GM19239 (cell line): ENCODE measurements around the gene GATC.

Experiments
- DNase-seq: peaks from one replicate; pipeline ENCODE4 v3.0.0; 2011; ENCODE audit warnings: low spot score; ENCODE audit not compliant: insufficient read length
- FAIRE-seq: peaks from 2 replicates; lab custom pipeline; 2011; peaks lifted over from hg19 to GRCh38; lab: Jason Lieb, UNC

Gene GATC

DNA sequence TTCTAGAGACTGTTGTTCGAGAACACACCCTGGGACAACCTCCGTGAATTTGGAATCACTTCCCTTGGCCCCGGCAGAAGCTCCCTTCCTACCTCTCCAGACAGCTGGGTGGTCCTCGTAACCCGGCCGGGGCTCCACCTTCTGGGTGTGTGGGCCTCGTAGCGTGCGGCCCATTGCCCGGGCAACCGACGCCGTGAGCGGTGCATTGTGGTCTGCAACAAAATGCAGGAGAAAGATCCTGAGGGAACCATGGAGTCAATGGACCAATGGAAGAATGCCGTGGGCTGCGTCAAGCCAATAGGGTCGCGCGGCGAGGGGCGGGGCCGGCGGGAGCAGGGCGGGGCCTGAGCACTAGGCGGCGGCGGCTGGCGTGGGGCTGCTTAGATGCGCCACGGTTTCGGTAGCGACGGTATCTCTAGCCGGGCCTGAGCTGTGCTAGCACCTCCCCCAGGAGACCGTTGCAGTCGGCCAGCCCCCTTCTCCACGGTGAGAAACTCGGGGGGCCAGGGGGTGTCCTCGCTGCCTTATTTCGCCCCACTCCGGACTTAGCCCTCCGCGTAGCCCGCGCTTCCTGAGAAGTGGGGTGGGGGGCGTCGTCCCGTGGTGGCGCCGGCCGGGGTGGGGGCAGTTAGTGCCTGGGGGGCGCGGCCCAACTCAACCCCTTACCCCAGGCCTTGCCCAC is 49.6 kb downstream of the GATC start, which contains the start of gene DYNLL1:
Gene DYNLL1, plus strand, starts transcription at position 383 of the 682 bp plus-strand sequence. CDS start 309 bp downstream, outside the sequence.
- DNase-seq = peak; percentile 89
- FAIRE-seq = peak; percentile 98

DNA sequence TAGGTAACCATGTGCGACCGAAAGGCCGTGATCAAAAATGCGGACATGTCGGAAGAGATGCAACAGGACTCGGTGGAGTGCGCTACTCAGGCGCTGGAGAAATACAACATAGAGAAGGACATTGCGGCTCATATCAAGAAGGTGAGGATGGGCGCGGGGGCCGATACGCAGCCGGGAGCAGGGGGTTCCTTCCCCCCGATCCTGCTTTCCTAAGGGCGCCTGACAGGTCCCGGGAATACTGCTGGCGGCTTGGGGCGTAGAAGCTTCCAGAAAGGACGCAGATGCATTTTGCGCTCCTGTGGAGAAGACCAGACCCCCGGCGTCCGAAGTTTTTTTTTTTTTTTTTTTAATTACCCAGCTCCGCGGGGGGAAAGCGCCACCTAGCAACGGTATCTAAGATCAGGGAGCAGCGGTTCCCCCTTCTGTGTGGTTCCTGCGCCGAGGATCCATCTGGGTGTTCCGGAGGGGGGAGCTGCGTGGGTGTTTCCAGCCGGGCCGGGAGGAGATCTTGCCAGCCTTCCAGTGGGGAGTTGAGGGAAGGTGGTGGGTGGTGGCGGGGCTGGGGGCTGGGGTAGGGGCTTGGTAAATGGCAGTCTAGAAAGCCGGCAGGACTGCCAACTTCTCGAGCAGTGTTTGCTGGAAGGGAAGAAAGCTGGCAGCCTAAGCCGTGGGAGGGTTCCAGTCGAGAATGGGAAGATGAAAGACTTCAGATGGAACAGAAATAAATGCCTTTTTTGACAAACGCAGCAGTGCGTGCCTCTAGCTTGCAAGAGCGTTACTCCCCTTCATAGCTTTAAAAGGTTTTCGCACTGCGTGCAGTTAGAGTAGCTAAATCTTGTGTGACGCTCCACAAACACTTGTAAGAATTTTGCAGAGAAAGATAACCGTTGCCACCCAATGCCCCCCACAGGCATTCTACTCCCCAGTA is 50.4 kb downstream of the GATC start:
- DNase-seq (peak; percentile 34), FAIRE-seq (peak; percentile 4)

DNA sequence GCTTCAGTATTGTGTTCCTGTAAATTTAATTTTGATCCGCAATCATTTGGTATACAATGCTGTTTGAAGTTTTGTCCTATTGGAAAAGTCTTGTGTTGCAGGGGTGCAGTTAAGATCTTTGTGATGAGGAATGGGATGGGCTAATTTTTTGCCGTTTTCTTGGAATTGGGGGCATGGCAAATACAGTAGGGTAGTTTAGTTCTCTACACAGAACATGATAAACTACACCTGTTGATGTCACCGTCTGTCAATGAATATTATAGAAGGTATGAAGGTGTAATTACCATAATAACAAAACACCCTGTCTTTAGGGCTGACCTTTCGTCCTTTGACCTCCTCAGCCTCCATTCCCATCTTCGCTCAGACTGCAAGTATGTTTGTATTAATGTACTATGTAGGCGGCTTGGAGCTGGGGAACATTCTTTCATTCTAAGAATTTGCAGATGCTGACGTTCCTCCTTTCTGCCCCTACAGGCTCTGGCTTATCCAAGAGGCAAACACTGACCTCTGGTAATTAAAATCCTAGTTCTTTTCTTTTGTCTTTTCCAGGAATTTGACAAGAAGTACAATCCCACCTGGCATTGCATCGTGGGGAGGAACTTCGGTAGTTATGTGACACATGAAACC is 51.4 kb downstream of the GATC start:
- no peak for DNase-seq
- FAIRE-seq = no peak

DNA sequence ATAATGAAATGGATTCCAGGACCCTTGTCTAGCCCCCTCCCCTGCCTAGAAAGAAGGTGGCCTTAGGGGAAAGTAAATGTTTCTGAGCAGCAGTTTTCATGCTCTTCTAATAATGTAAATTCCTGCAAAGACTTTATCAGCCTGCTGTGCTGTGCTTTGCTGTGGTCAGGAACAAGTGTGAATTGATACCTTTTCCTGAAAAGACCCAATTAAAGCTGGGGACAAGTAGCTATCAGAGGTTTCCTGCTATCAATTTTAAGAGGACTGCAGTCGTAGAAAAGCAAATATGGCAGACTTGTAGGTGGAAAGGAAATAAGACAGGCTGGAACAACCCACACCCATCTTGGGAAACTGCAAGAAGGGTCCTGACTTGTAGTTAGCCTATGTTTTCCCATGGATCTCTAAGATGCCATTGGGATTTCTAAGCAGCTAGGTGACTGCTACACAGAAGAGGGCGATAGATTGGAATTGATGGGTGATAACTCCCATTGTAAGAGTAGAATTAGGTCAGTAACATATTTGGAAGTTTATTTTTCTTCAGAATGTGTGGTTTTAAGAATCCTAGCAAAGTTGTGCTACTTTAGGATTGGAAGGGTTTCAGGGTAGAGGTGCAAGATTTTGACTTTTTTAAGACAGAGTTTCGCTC is 52.7 kb downstream of the GATC start:
- no peak for DNase-seq
- FAIRE-seq = no peak

DNA sequence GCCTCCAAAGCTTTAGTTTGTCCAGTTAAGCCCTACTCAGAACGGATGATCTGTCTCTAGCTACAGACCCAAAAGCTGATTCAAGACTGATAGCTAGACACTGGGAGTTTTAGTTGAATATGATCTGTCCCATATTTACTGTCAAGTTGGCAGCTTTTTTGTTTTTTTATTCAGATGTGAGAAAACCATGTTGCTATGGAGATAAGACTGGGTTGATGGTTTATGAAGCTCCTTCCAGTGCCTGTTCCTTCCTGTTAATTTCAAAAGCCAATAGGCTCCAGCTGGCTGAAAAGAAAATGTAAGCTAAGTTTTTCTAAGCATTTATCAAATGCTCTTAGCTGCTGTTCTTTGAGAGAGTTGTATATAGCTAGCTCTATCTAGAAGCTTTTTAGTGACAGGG is 54.3 kb downstream of the GATC start:
- no peak for DNase-seq
- no peak for FAIRE-seq

DNA sequence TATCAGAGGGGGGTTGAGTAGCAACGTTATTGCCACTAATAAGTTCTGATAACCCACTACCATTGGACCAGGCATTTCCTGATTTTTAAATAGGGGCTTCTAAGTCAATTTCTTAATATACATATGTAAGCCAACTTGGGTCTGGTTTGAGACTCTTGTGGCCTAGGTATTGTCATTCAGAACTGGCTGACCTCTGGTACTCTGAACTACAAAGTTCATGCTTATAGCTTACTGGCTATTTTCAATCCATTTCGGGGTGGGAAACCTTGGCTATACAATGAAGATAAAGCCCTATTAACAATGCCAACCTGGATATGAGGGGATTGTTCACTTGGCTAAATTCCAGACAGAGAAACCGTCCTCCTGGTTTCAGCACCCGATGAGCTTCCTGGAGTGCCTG is 58.3 kb downstream of the GATC start:
- no peak for DNase-seq
- FAIRE-seq = no peak

DNA sequence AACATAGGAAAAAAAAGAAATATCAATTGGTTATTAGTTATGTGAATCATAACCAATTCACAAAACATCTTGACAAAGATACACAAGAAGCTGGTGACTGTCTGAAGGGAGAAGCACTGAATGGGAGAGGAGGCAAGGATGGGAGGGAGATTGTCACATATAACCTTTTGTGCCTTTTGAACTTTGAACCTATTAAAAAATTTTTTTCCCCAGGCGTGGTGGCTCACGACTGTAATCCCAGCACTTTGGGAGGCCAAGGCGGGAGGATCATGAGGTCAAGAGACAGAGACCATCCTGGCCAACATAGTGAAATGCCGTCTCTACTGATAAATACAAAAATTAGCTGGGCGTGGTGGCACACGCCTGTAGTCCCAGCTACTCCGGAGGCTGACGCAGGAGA is 62.3 kb downstream of the GATC start:
- DNase-seq = no peak
- no peak for FAIRE-seq
